CD14-positive monocyte (primary cell): ENCODE measurements around the gene CCDC54. TPM values are rescaled to one million over a fixed set of nuclear protein-coding genes. Genes with fewer than 3 reads are reported as not detected.

Experiments
- DNase-seq, 3 donors: peaks; one replicate each; pipeline ENCODE4 v3.0.0-alpha.2; 2011 to 2022
- H2AFZ ChIP-seq: 2 replicates; pipeline ENCODE4 v1.6.0; 2012; ENCODE audit warnings: mild to moderate bottlenecking, low read depth, low read length, inconsistent platforms; ENCODE audit not compliant: insufficient read depth, poor library complexity, severe bottlenecking
- H3K27ac ChIP-seq, 2 donors: 1 replicate in 1 of 2; 2 replicates in 1 of 2; pipeline ENCODE4 v1.5.1; 2012 to 2013; ENCODE audit warnings: low read length in 2 of 2, control low read depth in 1 of 2, inconsistent platforms in 1 of 2, low read depth in 1 of 2, mild to moderate bottlenecking in 1 of 2
- H3K27me3 ChIP-seq, 2 donors: one replicate each; pipeline versions ENCODE4 v1.6.0 to v1.6.1; 2011 to 2013; ENCODE audit warnings: low read length in 2 of 2; ENCODE audit not compliant: control insufficient read depth in 2 of 2, insufficient read depth in 2 of 2
- H3K36me3 ChIP-seq, 2 donors: replicated peaks in 1 of 2; 1 replicate in 1 of 2; 2 replicates in 1 of 2; pipeline versions ENCODE4 v1.5.1 to v1.6.1; 2012 to 2013; ENCODE audit warnings: low read length in 2 of 2, control low read depth in 1 of 2, inconsistent platforms in 1 of 2, mild to moderate bottlenecking in 1 of 2; ENCODE audit not compliant: insufficient read depth in 2 of 2, control insufficient read depth in 1 of 2
- H3K4me1 ChIP-seq, 2 donors: 1 replicate in 1 of 2; 2 replicates in 1 of 2; pipeline versions ENCODE4 v1.5.1 to v1.6.1; 2012 to 2013; ENCODE audit warnings: low read length in 2 of 2, control low read depth in 1 of 2, inconsistent platforms in 1 of 2, mild to moderate bottlenecking in 1 of 2, moderate library complexity in 1 of 2; ENCODE audit not compliant: insufficient read depth in 2 of 2, control insufficient read depth in 1 of 2
- H3K4me2 ChIP-seq: replicated peaks from 2 replicates; pipeline ENCODE3; 2012; ENCODE audit warnings: low read length, moderate library complexity, mild to moderate bottlenecking; ENCODE audit not compliant: poor library complexity, severe bottlenecking; ENCODE audit errors: extremely low read depth
- H3K4me3 ChIP-seq, 3 experiments: fragments of 200-600 bp in 1 of 3; sonication (generic) in 1 of 3; replicated peaks in 1 of 3; 1 replicate in 2 of 3; 2 replicates in 1 of 3; pipeline ENCODE4 v1.5.1; 2011 to 2013; ENCODE audit warnings: low read length in 3 of 3, mild to moderate bottlenecking in 3 of 3, control low read depth in 2 of 3, low read depth in 2 of 3, inconsistent platforms in 1 of 3, moderate library complexity in 1 of 3
- H3K79me2 ChIP-seq: 2 replicates; pipeline ENCODE4 v1.6.0; 2012; ENCODE audit warnings: mild to moderate bottlenecking, control low read depth, inconsistent platforms, low read length, moderate library complexity; ENCODE audit not compliant: insufficient read depth
- H3K9ac ChIP-seq: 2 replicates; pipeline ENCODE4 v1.6.0; 2017; ENCODE audit warnings: low read length, mild to moderate bottlenecking; ENCODE audit not compliant: insufficient read depth, poor library complexity, severe bottlenecking
- H3K9me3 ChIP-seq, 2 donors: replicated peaks in 1 of 2; 1 replicate in 1 of 2; 2 replicates in 1 of 2; pipeline versions ENCODE4 v1.5.1 to v1.6.1; 2012 to 2013; ENCODE audit warnings: low read length in 2 of 2, control low read depth in 1 of 2; ENCODE audit not compliant: control insufficient read depth in 1 of 2, insufficient read depth in 1 of 2
- H4K20me1 ChIP-seq: 2 replicates; pipeline ENCODE4 v1.6.0; 2012; ENCODE audit warnings: mild to moderate bottlenecking, low read length, control low read depth, moderate library complexity; ENCODE audit not compliant: insufficient read depth
- H3K27ac Mint-ChIP-seq, 7 donors: one replicate each; pipeline ENCODE4 v1.8.0; 2020; ENCODE audit warnings: mild to moderate bottlenecking in 7 of 7, mixed read lengths in 7 of 7, moderate library complexity in 6 of 7, inconsistent platforms in 2 of 7
- H3K27me3 Mint-ChIP-seq, 3 donors: one replicate each; pipeline ENCODE4 v1.8.0; 2021 to 2022; ENCODE audit warnings: low read depth in 3 of 3, mild to moderate bottlenecking in 3 of 3, mixed read lengths in 3 of 3, moderate library complexity in 3 of 3, inconsistent platforms in 1 of 3
- H3K36me3 Mint-ChIP-seq, 2 donors: one replicate each; pipeline ENCODE4 v1.8.0; 2020; ENCODE audit warnings: mixed read lengths in 2 of 2, inconsistent platforms in 1 of 2, mild to moderate bottlenecking in 1 of 2
- H3K4me1 Mint-ChIP-seq: one replicate; pipeline ENCODE4 v1.8.0; 2020; ENCODE audit warnings: mild to moderate bottlenecking, mixed read lengths
- H3K4me3 Mint-ChIP-seq, 2 donors: one replicate each; pipeline ENCODE4 v1.8.0; 2020; ENCODE audit warnings: mild to moderate bottlenecking in 2 of 2, mixed read lengths in 2 of 2, moderate library complexity in 1 of 2
- H3K9me3 Mint-ChIP-seq, 7 donors: one replicate each; pipeline ENCODE4 v1.8.0; 2020 to 2022; ENCODE audit warnings: mixed read lengths in 7 of 7, mild to moderate bottlenecking in 6 of 7, moderate library complexity in 6 of 7, inconsistent platforms in 2 of 7
- CTCF ChIP-seq: fragments of 200-600 bp; IDR thresholded peaks from one replicate; pipeline ENCODE4 v1.8.0; 2022; ENCODE audit warnings: antibody characterized with exemption, mild to moderate bottlenecking
- WGBS: methylation state at CpG from one replicate; pipeline ENCODE4 v1.1.5; 2013; ENCODE audit warnings: missing lambda C conversion rate; ENCODE audit not compliant: insufficient coverage; 5-methylcytosine and 5-hydroxymethylcytosine counted together
- intact Hi-C, 2 donors: fragments of 100-400 bp; cut with micrococcal nuclease; formaldehyde crosslinking; loops; one replicate each; pipeline versions ENCODE4 v1.15.0 to v1.15.1; 2023
- polyA plus RNA-seq, 3 donors: library from polyadenylated mRNA; depleted of rRNA in 1 of 3; unstranded in 2 of 3; stranded (reverse) in 1 of 3; fragments of 300-500 nt in 2 of 3; fragments of >200 nt in 1 of 3; fragmentation: Illumina TruSeq in 2 of 3; gene quantifications; 1 replicate in 2 of 3; 2 replicates in 1 of 3; pipeline ENCODE4 v1.2.3, GENCODE V29; 2012 to 2021

CCDC54 gene
- polyA plus RNA-seq, 3 donors, result not detected

DNA sequence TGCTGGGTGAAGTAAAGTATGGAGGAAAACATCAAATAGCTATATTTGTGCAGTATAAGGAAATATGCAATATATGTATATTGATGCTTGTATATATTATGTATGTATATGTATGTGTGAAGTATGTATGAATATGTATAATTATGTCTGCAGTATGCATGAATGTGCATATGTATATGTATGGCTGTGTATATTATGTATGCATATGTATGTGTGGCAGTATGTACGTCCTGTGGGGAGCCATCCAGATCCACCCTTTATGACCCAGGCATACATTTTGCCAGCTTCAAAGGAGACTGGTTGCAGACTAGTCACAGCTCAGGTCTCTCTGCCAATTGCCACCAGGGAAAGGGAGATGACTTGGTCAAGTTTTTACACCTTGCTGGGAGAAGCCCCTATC, 24.1 kb downstream of the CCDC54 start:
- no CpG with 5 or more reads among the region's 1 CpG for WGBS
- Histone ChIP-seq H3K9me3 (no peaks in the 10 kb centered on the region), H3K27me3 (no peaks in the 10 kb centered on the region), H3K79me2 (no peaks in the 10 kb centered on the region), H2AFZ (no peak overlapping the region), H3K36me3 (no peaks in the 10 kb centered on the region), H3K4me3 (no peak overlapping the region), H4K20me1 (no peaks in the 10 kb centered on the region), H3K4me2 (no peak overlapping the region), H3K27ac (no peak overlapping the region), H3K9ac (no peak overlapping the region), H3K4me1 (no peaks in the 10 kb centered on the region)
- TF ChIP-seq CTCF, result no peak
- intact Hi-C loops, result no loop called here
- H3K27me3 Mint-ChIP-seq, result peaks cover 0 to 2% (median 0%) of the 10 kb centered on the region in 3 donors
- peaks cover 2% of the 10 kb centered on the region for H3K4me1 Mint-ChIP-seq
- H3K36me3 Mint-ChIP-seq, result no peaks in the 10 kb centered on the region
- no peak for DNase-seq
- no peak overlapping the region for H3K4me3 Mint-ChIP-seq
- H3K27ac Mint-ChIP-seq, result no peak overlapping the region
- H3K9me3 Mint-ChIP-seq, result peaks cover 0 to 2% (median 0%) of the 10 kb centered on the region in 7 donors

DNA sequence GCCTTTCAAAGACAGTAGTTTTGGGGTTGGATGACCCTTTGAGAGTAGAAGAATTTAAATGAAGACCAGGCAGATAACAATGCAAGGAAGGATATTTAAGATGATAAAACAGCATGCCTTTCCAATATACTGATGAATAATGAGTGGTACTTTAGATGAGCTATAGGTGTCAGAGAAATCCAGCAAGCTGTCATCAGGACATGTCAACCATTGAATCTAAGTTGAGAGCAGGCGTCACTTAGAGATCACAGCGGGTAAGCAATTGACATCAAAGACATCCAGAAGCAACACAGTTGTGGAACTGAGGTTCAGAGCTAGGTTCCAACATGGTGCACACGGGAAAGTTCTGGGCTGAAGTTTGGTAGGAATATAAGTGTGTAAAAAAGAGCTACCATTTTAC, 25.0 kb downstream of the CCDC54 start:
- H3K36me3 Mint-ChIP-seq, result no peaks in the 10 kb centered on the region
- no peaks in the 10 kb centered on the region for H3K4me1 ChIP-seq
- no peak overlapping the region for H2AFZ ChIP-seq
- H3K27me3 ChIP-seq, result no peaks in the 10 kb centered on the region
- H4K20me1 ChIP-seq, result no peaks in the 10 kb centered on the region
- no peak overlapping the region for H3K27ac ChIP-seq
- no peaks in the 10 kb centered on the region for H3K36me3 ChIP-seq
- H3K9ac ChIP-seq, result no peak overlapping the region
- H3K27ac Mint-ChIP-seq, result no peak overlapping the region
- H3K9me3 ChIP-seq, result no peaks in the 10 kb centered on the region
- H3K9me3 Mint-ChIP-seq, result peaks cover 0 to 2% (median 0%) of the 10 kb centered on the region in 7 donors
- H3K27me3 Mint-ChIP-seq, result peaks cover 0 to 4% (median 0%) of the 10 kb centered on the region in 3 donors
- no peak overlapping the region for H3K4me3 Mint-ChIP-seq
- H3K4me3 ChIP-seq, result no peak overlapping the region
- no peaks in the 10 kb centered on the region for H3K79me2 ChIP-seq
- no peak overlapping the region for H3K4me2 ChIP-seq
- DNase-seq, result no peak
- WGBS, result 95% methylated on average over 2 of the region's 3 CpGs
- H3K4me1 Mint-ChIP-seq, result peaks cover 2% of the 10 kb centered on the region
- no peak for TF ChIP-seq CTCF
- intact Hi-C loops, result no loop called here
